Adrenal gland (tissue), 12 donors: Measurements from ENCODE around the gene ZDHHC14. TPM values are rescaled to one million over a fixed set of nuclear protein-coding genes. Genes with fewer than 3 reads are reported as not detected.
"Not testable (repeated sequence)": the region's sequence is repeated elsewhere in the genome, so short reads cannot be mapped to it uniquely, and the experiment has no call there.

ENCODE experiments used
- DNase-seq, 7 donors: peaks; one replicate each; pipeline ENCODE4 v3.0.0-alpha.2; 2019 to 2020
- H3K27ac ChIP-seq, 5 donors: fragments of 200-600 bp; sonication (generic) in 4 of 5; 1 replicate in 3 of 5; 2 replicates in 2 of 5; pipeline versions ENCODE4 v1.5.1 to v1.8.0; 2016 to 2020; ENCODE audit warnings: mild to moderate bottlenecking in 1 of 5
- H3K27me3 ChIP-seq: fragments of 200-600 bp; 2 replicates; pipeline ENCODE4 v1.8.0; 2021
- H3K36me3 ChIP-seq, 2 donors: fragments of 200-600 bp; replicated peaks in 1 of 2; 1 replicate in 1 of 2; 2 replicates in 1 of 2; pipeline versions ENCODE4 v1.5.1 to v1.8.0; 2018 to 2022
- H3K4me1 ChIP-seq, 2 donors: fragments of 200-600 bp; replicated peaks in 1 of 2; 1 replicate in 1 of 2; 2 replicates in 1 of 2; pipeline versions ENCODE4 v1.5.1 to v1.8.0; 2018 to 2021
- H3K4me3 ChIP-seq, 4 donors: fragments of 200-600 bp; sonication (generic) in 3 of 4; one replicate each; pipeline ENCODE4 v1.5.1; 2016 to 2018
- H3K9me3 ChIP-seq, 3 donors: fragments of 200-600 bp; sonication (generic) in 1 of 3; replicated peaks in 1 of 3; 1 replicate in 2 of 3; 2 replicates in 1 of 3; pipeline versions ENCODE4 v1.5.1 to v1.8.0; 2016 to 2021
- POLR2A ChIP-seq, 2 donors: fragments of 450-650 bp; IDR thresholded peaks; one replicate each; pipeline ENCODE4 v1.6.1; 2017; ENCODE audit warnings: antibody characterized with exemption in 2 of 2, mild to moderate bottlenecking in 2 of 2, moderate library complexity in 1 of 2
- WGBS, 4 donors: extraction: QIAGEN DNeasy Blood & Tissue Kit in 2 of 4; methylation state at CpG; one replicate each; pipeline versions ENCODE4 v1.1.5 to v1.1.7; 2013 to 2017; 5-methylcytosine and 5-hydroxymethylcytosine counted together
- intact Hi-C, 2 donors: fragments of 100-400 bp; cut with DNase I; formaldehyde crosslinking; loops; one replicate each; pipeline versions ENCODE4 v1.14.1 to v1.15.0; 2022 to 2023
- polyA plus RNA-seq, 3 donors: library from polyadenylated mRNA; stranded (reverse); fragments of 200-250 nt in 2 of 3; fragments of 350-450 nt in 1 of 3; fragmentation: Illumina TruSeq in 1 of 3; extraction: RNeasy Lipid Tissue Mini Kit (QIAGEN cat#74804) in 1 of 3; gene quantifications; one replicate each; pipeline ENCODE4 v1.2.3, GENCODE V29; 2013 to 2014
- total RNA-seq, 9 donors: library from RNA; depleted of rRNA in 4 of 9; stranded (reverse); fragments of >200 nt in 4 of 9; fragments of 120-200 nt in 1 of 9; fragmentation: NEBNext Ultra II Directional in 1 of 9; extraction: Animal tissue kit (Norgen Biotek cat#: 25700) in 1 of 9; gene quantifications; one replicate each; pipeline versions ENCODE4 v1.1.0 to v1.2.4, GENCODE V29; 2013 to 2023
- TF ChIP-seq, protein P1 (sequence below), 6 experiments: fragments of 450-650 bp in 4 of 6; fragments of 200-600 bp in 2 of 6; sonication (generic) in 1 of 6; IDR thresholded peaks; 1 replicate in 5 of 6; 2 replicates in 1 of 6; pipeline versions ENCODE4 v1.5.1 to v1.8.0; 2016 to 2021; ENCODE audit warnings: antibody characterized with exemption in 6 of 6, mild to moderate bottlenecking in 2 of 6, moderate library complexity in 1 of 6
- donor health status: healthy with polysubstance abuse.
- donor health status: Bipolar disorder and iron deficiency.
- donor health status: DM: yes; HTN: yes; CAD: no.
- donor health status: DM: no; HTN: no; CAD: no.
- donor health status: DM: no; HTN: no; CAD: no.
- donor health status: DM: yes; HTN: yes; CAD: no.

ZDHHC14 gene
- total and polyA plus RNA-seq, 12 donors, result 3.8 to 14.3 (median 8.8) TPM

DNA sequence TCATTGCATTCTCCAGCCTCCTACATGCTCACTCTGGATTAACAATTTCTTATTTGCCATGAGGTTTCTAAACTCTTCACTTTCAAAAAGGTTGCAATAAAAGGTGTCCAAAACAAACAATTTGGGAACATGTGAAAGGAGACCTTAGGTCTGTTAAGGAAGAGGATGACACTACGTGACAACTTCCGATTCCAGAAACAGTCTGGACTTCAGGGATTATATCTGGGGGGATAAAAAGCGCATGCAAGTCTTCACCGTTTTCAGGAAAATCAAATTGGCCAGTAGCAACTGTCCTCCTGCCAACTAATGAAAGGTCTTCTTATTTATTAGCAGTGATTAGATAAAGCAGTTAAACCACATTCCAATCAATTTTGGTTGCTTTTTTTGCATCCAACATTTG is 1.8 kb downstream of the ZDHHC14 start:
- Histone ChIP-seq H3K27ac (no peak overlapping the region), H3K9me3 (no peaks in the 10 kb centered on the region), H3K27me3 (no peaks in the 10 kb centered on the region), H3K4me3 (peak overlapping the region in 2 of 4 donors; percentile 57 to 91), H3K4me1 (peaks cover 9 to 29% of the 10 kb centered on the region in 2 donors), H3K36me3 (no peaks in the 10 kb centered on the region)
- no peak for DNase-seq
- intact Hi-C loops, result no loop called here
- no peak for TF ChIP-seq POLR2A (IDR thresholded peaks at IDR 0.05)
- TF ChIP-seq, protein P1, sequence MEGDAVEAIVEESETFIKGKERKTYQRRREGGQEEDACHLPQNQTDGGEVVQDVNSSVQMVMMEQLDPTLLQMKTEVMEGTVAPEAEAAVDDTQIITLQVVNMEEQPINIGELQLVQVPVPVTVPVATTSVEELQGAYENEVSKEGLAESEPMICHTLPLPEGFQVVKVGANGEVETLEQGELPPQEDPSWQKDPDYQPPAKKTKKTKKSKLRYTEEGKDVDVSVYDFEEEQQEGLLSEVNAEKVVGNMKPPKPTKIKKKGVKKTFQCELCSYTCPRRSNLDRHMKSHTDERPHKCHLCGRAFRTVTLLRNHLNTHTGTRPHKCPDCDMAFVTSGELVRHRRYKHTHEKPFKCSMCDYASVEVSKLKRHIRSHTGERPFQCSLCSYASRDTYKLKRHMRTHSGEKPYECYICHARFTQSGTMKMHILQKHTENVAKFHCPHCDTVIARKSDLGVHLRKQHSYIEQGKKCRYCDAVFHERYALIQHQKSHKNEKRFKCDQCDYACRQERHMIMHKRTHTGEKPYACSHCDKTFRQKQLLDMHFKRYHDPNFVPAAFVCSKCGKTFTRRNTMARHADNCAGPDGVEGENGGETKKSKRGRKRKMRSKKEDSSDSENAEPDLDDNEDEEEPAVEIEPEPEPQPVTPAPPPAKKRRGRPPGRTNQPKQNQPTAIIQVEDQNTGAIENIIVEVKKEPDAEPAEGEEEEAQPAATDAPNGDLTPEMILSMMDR (IDR thresholded peaks at IDR 0.05), result no peak
- WGBS, 4 donors, result 44 to 49% (median 47%) methylated on average over 4 of the region's 4 CpGs

DNA sequence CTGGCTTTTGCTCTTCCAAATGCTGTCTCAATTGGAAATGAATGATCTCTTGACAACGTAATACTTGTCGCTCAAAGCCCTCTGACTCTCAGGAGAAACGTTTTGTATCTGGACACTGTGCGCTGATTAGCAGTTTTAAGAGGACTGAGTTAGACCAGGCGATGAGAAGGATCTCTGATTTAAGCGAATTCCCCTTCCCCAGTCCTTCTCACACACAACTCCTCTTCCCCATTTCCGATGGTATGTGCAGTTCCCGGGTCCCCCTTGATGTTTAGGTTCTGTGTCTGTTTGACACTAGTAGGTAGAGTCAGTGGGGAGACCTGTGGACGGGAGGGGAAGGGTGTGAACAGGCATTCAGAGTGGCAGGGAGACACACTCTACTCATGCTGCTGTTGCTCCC is 2.5 kb downstream of the ZDHHC14 start:
- H3K36me3 ChIP-seq, result no peaks in the 10 kb centered on the region
- H3K9me3 ChIP-seq, result no peaks in the 10 kb centered on the region
- intact Hi-C loops, result no loop called here
- H3K4me3 ChIP-seq, result peak overlapping the region in 1 of 4 donors; percentile 91
- no peaks in the 10 kb centered on the region for H3K27me3 ChIP-seq
- peaks cover 9 to 29% of the 10 kb centered on the region in 2 donors for H3K4me1 ChIP-seq
- no peak for TF ChIP-seq POLR2A (IDR thresholded peaks at IDR 0.05)
- WGBS, 4 donors, result 89 to 93% (median 90%) methylated on average over 9 of the region's 9 CpGs
- DNase-seq, result no peak
- no peak overlapping the region for H3K27ac ChIP-seq

DNA sequence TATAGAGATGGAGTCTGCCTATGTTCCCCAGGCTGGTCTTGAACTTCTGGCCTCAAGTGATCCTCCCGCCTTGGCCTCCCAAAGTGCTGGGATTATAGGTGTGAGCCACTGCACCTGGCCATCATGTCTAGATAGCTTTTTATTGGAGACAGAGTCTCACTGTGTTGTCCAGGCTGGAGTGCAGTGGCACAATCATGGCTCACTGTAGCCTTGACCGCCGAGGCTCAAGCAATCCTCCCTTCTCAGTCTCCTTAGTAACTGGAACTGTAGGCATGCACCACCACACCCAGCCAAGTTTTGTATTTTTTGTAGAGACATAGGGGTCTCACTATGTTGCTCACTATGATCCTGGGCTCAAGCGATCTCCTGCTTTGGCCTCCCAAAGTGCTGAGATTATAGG is 4.0 kb downstream of the ZDHHC14 start:
- H3K27ac ChIP-seq, H3K4me3 ChIP-seq, H3K9me3 ChIP-seq, H3K27me3 ChIP-seq, DNase-seq, intact Hi-C loops, H3K36me3 ChIP-seq: not testable (repeated sequence)
- H3K4me1 ChIP-seq, result peaks cover 9 to 22% of the 10 kb centered on the region in 2 donors
- 96 to 98% (median 98%) methylated on average over 4 of the region's 4 CpGs for WGBS, 4 donors

DNA sequence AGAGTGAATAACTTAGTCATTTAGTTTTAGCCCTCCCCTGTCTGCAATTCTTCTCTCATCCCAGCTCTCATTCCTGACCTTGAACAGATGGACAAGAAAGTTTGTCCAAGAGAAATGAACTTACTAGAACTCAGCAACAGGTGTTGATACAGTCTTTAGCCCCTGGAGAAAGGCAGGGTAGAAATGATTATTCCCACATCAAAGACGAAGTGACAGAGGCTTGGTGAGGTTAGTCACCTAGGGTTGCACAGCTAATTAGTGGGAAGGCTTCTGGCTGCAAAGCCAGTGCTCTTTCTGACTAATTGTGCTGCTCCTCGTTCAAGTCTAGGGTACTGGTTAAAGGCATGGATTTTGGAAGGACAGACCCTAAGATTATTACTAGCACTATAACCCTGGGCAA is 4.5 kb downstream of the ZDHHC14 start:
- H3K27me3 ChIP-seq, result no peaks in the 10 kb centered on the region
- H3K36me3 ChIP-seq, result no peaks in the 10 kb centered on the region
- H3K9me3 ChIP-seq, result peaks cover 0 to 14% (median 4%) of the 10 kb centered on the region in 3 donors
- 76 to 88% (median 86%) methylated on average over 2 of the region's 2 CpGs for WGBS, 4 donors
- H3K27ac ChIP-seq, result no peak overlapping the region
- peaks cover 9 to 22% of the 10 kb centered on the region in 2 donors for H3K4me1 ChIP-seq
- DNase-seq, result no peak
- TF ChIP-seq, protein P1 (IDR thresholded peaks at IDR 0.05), result no peak
- TF ChIP-seq POLR2A (IDR thresholded peaks at IDR 0.05), result no peak
- intact Hi-C loops, result no loop called here
- no peak overlapping the region for H3K4me3 ChIP-seq

DNA sequence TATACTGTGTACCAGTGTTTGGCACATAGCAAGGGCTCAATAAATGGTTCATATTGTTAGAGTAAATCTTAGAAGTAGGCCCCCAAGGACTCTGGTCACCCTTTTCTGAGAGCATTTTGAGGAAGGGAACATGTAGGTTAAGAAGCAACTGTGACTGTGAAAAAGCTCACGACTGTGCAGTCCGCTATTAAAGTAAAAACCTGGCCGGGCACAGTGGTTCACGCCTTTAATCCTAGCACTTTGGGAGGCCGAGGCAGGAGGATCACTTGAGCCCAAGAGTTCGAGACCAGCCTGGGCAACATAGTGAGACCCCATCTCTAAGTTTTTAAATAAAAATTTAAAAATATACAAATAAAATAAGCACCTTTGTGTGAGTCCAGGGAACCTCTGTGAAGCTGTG is 5.0 kb downstream of the ZDHHC14 start:
- WGBS, 4 donors, result 95 to 99% (median 96%) methylated on average over 6 of the region's 6 CpGs
- H3K4me3 ChIP-seq, result no peak overlapping the region
- TF ChIP-seq POLR2A (IDR thresholded peaks at IDR 0.05), result no peak
- TF ChIP-seq, protein P1 (IDR thresholded peaks at IDR 0.05), result no peak
- intact Hi-C loops, result no loop called here
- H3K27ac ChIP-seq, result no peak overlapping the region
- no peaks in the 10 kb centered on the region for H3K36me3 ChIP-seq
- peaks cover 0 to 19% (median 8%) of the 10 kb centered on the region in 3 donors for H3K9me3 ChIP-seq
- H3K4me1 ChIP-seq, result peaks cover 9 to 22% of the 10 kb centered on the region in 2 donors
- no peak for DNase-seq
- no peaks in the 10 kb centered on the region for H3K27me3 ChIP-seq
